Vagina (tissue), 2 donors: ENCODE results near the gene PFDN2. TPM values are rescaled to one million over a fixed set of nuclear protein-coding genes. Genes with fewer than 3 reads are reported as not detected.
A peak's percentile ranks its signal among the peaks of the same experiment; 100 is the strongest.

ENCODE experiments used
- DNase-seq, 2 donors: peaks; one replicate each; pipeline ENCODE4 v3.0.0-alpha.2; 2017; ENCODE audit errors: extremely low spot score in 2 of 2
- H3K27ac ChIP-seq: fragments of 200-600 bp; sonication (generic); one replicate; pipeline ENCODE4 v1.5.1; 2019
- H3K27me3 ChIP-seq: fragments of 200-600 bp; sonication (generic); one replicate; pipeline ENCODE4 v1.5.1; 2019
- H3K36me3 ChIP-seq, 2 donors: fragments of 200-600 bp; sonication (generic); one replicate each; pipeline ENCODE4 v1.5.1; 2017 to 2019
- H3K4me1 ChIP-seq: fragments of 200-600 bp; sonication (generic); one replicate; pipeline ENCODE4 v1.5.1; 2019
- H3K4me3 ChIP-seq, 2 donors: fragments of 200-600 bp; sonication (generic); 1 replicate in 1 of 2; 2 replicates in 1 of 2; pipeline ENCODE4 v1.5.1; 2016 to 2019
- H3K9me3 ChIP-seq: fragments of 200-600 bp; sonication (generic); one replicate; pipeline ENCODE4 v1.5.1; 2019
- POLR2A ChIP-seq, 2 donors: fragments of 450-650 bp; IDR thresholded peaks; one replicate each; pipeline ENCODE4 v1.6.1; 2017; ENCODE audit warnings: antibody characterized with exemption in 2 of 2, mild to moderate bottlenecking in 2 of 2, moderate library complexity in 2 of 2
- POLR2AphosphoS5 ChIP-seq, 2 donors: sonication (generic); formaldehyde crosslinking; IDR thresholded peaks; one replicate each; pipeline ENCODE4 v1.9.0; 2017; ENCODE audit warnings: antibody characterized with exemption in 2 of 2, mild to moderate bottlenecking in 2 of 2, low read depth in 1 of 2; ENCODE audit not compliant: insufficient read depth in 1 of 2
- intact Hi-C: fragments of 100-400 bp; cut with DNase I; formaldehyde crosslinking; loops from one replicate; pipeline ENCODE4 v1.15.1; 2023
- total RNA-seq: library from RNA; depleted of rRNA; stranded (reverse); fragments of >200 nt; gene quantifications from one replicate; pipeline ENCODE4 v1.2.3, GENCODE V29; 2016
- TF ChIP-seq, protein P1 (sequence below), 3 experiments: fragments of 450-650 bp in 2 of 3; fragments of 200-600 bp in 1 of 3; sonication (generic) in 1 of 3; IDR thresholded peaks; one replicate each; pipeline ENCODE4 v1.5.1; 2017 to 2019; ENCODE audit warnings: antibody characterized with exemption in 3 of 3, mild to moderate bottlenecking in 2 of 3, moderate library complexity in 2 of 3

PFDN2 gene
- total RNA-seq, 1 donor from 2014 or later: 47.1 TPM

DNA sequence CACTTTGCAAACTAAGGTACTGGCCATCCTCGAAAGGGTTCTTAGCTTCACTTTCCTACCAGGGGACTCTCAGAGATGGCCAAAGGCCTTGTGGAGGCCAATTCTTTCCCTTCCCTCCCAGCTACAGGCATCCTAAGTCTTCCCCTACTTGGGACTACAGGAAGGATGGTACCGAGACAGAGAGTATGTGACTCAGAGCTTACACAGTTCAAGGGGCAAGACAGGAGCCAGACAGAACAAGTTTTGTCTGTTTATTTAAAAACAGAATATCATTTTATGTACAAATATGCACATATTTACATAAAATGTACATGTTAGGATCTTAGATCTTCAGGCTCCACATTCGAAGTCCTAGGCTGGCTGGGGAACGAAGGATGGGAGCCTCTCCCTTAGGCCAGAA, 47.1 kb downstream of the PFDN2 start:
- no peak overlapping the region for H3K27ac ChIP-seq
- H3K27me3 ChIP-seq: no peaks in the 10 kb centered on the region
- TF ChIP-seq POLR2AphosphoS5 (IDR thresholded peaks at IDR 0.05; ENCODE audit: insufficient read depth in 1 of 2, low read depth in 1 of 2) (no peak), POLR2A (IDR thresholded peaks at IDR 0.05) (no peak)
- TF ChIP-seq, protein P1, sequence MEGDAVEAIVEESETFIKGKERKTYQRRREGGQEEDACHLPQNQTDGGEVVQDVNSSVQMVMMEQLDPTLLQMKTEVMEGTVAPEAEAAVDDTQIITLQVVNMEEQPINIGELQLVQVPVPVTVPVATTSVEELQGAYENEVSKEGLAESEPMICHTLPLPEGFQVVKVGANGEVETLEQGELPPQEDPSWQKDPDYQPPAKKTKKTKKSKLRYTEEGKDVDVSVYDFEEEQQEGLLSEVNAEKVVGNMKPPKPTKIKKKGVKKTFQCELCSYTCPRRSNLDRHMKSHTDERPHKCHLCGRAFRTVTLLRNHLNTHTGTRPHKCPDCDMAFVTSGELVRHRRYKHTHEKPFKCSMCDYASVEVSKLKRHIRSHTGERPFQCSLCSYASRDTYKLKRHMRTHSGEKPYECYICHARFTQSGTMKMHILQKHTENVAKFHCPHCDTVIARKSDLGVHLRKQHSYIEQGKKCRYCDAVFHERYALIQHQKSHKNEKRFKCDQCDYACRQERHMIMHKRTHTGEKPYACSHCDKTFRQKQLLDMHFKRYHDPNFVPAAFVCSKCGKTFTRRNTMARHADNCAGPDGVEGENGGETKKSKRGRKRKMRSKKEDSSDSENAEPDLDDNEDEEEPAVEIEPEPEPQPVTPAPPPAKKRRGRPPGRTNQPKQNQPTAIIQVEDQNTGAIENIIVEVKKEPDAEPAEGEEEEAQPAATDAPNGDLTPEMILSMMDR (IDR thresholded peaks at IDR 0.05): no peak
- H3K9me3 ChIP-seq: no peaks in the 10 kb centered on the region
- H3K4me3 ChIP-seq: no peak overlapping the region
- intact Hi-C loops: no loop called here
- DNase-seq: no peak
- H3K4me1 ChIP-seq: peaks cover 5% of the 10 kb centered on the region
- no peaks in the 10 kb centered on the region for H3K36me3 ChIP-seq

DNA sequence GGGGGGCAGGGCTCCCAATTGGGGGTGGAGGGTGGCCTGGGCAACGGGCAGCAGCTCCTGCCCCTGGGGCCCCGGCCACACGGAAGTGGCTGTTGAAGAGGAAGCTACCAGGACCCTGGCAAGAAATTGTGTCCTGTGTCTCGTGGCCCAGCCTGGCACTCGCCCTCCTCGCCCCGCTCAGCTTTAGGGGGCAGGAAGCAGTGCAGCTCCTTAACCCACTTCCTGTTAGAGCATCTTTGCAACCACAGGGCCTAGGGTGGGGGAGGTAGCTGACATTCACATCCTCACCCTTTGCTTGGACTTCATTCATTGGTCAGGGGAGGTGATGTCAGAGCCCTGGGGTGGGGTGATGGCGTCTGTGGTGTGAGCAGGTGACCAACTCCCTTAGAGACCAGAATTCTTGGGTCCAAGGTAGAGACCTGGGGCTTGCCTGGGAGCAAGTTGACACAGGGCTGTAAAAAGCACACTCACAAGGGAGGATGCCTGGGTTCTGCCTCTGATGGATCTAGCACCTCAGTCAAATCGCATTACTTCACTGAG, 48.0 kb downstream of the PFDN2 start, which contains the start of gene ARHGAP30:
ARHGAP30 (minus strand) TSS at position 161 of the 540 bp plus-strand sequence. CDS start 267 bp downstream, outside the sequence.
- TF ChIP-seq, protein P1 (IDR thresholded peaks at IDR 0.05): no peak
- TF ChIP-seq POLR2AphosphoS5 (IDR thresholded peaks at IDR 0.05; ENCODE audit: insufficient read depth in 1 of 2, low read depth in 1 of 2): peak in 1 of 2 donors; percentile 60
- no peak for TF ChIP-seq POLR2A (IDR thresholded peaks at IDR 0.05)
- intact Hi-C loops: no loop called here
- no peak for DNase-seq
- peak within 1 kb of the TSS; percentile 24 to 42 for H3K4me3 ChIP-seq
- H3K27ac ChIP-seq: peak within 1 kb of the TSS; percentile 59
- H3K36me3 ChIP-seq: no peaks in the 10 kb centered on the region
- peaks cover 5% of the 10 kb centered on the region for H3K4me1 ChIP-seq
- no peaks in the 10 kb centered on the region for H3K27me3 ChIP-seq
- no peaks in the 10 kb centered on the region for H3K9me3 ChIP-seq

DNA sequence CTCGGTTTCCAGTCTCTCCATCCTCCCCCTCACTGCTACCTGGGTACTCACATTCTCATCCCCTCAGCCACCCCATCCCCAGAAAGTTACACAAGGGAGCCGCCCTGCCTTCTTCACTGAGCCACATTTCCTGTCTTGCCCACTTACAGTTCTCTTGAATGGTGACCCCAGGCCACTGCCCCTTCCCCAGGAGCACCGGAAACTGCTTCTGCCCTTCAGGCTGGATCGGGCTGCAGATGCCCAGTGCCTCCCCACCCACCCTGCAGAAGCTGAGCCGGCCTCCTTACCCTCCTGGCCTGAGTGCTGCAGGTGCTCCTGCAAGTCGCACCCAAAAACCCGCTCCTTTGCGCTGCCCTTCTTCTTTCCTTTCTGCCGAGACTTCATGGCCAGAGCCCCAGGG, 48.6 kb downstream of the PFDN2 start:
- peak overlapping the region; percentile 24 to 42 for H3K4me3 ChIP-seq
- peaks cover 5% of the 10 kb centered on the region for H3K4me1 ChIP-seq
- TF ChIP-seq POLR2A (IDR thresholded peaks at IDR 0.05) (no peak), POLR2AphosphoS5 (IDR thresholded peaks at IDR 0.05; ENCODE audit: insufficient read depth in 1 of 2, low read depth in 1 of 2) (no peak)
- TF ChIP-seq, protein P1 (IDR thresholded peaks at IDR 0.05): no peak
- no peaks in the 10 kb centered on the region for H3K9me3 ChIP-seq
- no peak for DNase-seq
- intact Hi-C loops: no loop called here
- no peaks in the 10 kb centered on the region for H3K36me3 ChIP-seq
- peak overlapping the region; percentile 59 for H3K27ac ChIP-seq
- no peaks in the 10 kb centered on the region for H3K27me3 ChIP-seq

DNA sequence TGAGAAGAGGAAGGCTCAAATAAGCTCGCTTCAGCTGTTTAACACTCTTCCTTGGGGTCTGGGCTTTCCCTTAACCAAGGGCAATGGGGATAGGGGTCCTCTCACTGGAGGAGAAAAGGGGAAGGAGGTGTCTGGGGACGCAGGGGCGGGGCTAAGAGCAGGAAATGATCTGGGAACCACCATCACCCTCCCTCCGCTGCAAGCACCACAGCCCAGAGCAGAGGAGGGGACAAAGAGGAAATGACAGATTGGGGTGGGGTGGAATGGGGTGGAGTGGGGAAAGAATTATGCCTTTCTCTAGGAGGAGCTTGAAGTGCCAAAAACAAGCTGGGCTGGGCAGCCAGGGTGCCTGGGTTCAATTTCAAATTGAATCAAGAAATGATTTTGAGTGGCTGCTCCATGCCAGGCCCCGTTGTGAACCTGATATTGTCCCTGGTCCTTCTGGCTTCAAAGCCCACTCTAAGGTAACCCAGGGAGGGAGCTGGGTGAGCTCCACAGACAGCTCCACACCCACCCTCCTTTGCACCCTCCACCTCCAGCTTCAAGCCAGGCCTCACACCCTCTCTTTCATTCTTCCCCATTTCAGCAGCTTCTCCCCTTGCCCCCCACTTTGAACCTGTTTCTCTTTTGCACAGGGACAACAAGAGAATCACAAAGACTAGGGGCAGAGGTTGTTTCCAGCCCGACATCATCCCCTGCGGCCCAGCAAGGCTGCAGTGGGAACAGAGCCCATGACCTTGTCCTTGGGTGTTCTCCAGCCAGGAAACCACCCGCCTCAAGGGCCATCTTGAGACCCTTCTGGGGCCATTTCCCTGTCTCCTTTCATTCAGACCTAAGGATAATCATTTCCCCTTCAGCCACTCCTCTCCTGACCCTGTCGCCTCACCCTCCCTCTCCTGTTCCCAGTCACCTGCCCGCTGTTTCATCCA, 49.3 kb downstream of the PFDN2 start:
- H3K9me3 ChIP-seq: no peaks in the 10 kb centered on the region
- H3K4me1 ChIP-seq: peaks cover 4% of the 10 kb centered on the region
- intact Hi-C loops: no loop called here
- no peak for DNase-seq
- H3K27ac ChIP-seq: peak overlapping the region; percentile 59
- TF ChIP-seq POLR2A (IDR thresholded peaks at IDR 0.05): no peak
- TF ChIP-seq, protein P1 (IDR thresholded peaks at IDR 0.05): no peak
- TF ChIP-seq POLR2AphosphoS5 (IDR thresholded peaks at IDR 0.05; ENCODE audit: insufficient read depth in 1 of 2, low read depth in 1 of 2): no peak
- H3K36me3 ChIP-seq: no peaks in the 10 kb centered on the region
- H3K4me3 ChIP-seq: peak overlapping the region; percentile 24 to 42
- no peaks in the 10 kb centered on the region for H3K27me3 ChIP-seq
